T-cell (primary cell): Measurements from ENCODE around the gene RASL12. TPM values are rescaled to one million over a fixed set of nuclear protein-coding genes. Genes with fewer than 3 reads are reported as not detected.

Experiments used
- ATAC-seq, 4 experiments: fragments of 200-7000 bp in 3 of 4; fragments of 150-1000 bp in 1 of 4; cut with Tn5 transposase; replicated peaks in 1 of 4; 1 replicate in 3 of 4; 2 replicates in 1 of 4; pipeline ENCODE4 v1.10.0; 2021; ENCODE audit warnings: moderate library complexity in 3 of 4, mild to moderate bottlenecking in 2 of 4, moderate number of reproducible peaks in 1 of 4
- CTCF ChIA-PET, 2 donors: fragments of 300-600 bp; sonication (Branson Sonifier 250); formaldehyde crosslinking; loops; one replicate each; lab custom pipeline; 2022; ENCODE audit warnings: antibody characterized with exemption in 2 of 2; lab: Charles Lee
- POLR2A ChIA-PET, 2 donors: fragments of 300-600 bp; sonication (Branson Sonifier 250); formaldehyde crosslinking; loops; one replicate each; lab custom pipeline; 2022; ENCODE audit warnings: antibody characterized with exemption in 2 of 2; lab: Charles Lee
- DNase-seq, 35 experiments: peaks; one replicate each; pipeline versions ENCODE4 v3.0.0 to v3.0.0-alpha.2; 2013 to 2023
- H3K27ac ChIP-seq: one replicate; pipeline ENCODE4 v1.5.1; 2013; ENCODE audit warnings: low read length
- H3K27me3 ChIP-seq, 2 experiments: replicated peaks in 1 of 2; 1 replicate in 1 of 2; 2 replicates in 1 of 2; pipeline versions ENCODE4 v1.6.1 to v1.7.0; 2013; ENCODE audit warnings: low read length in 1 of 2, mixed read lengths in 1 of 2; ENCODE audit not compliant: control insufficient read depth in 2 of 2, insufficient read depth in 2 of 2; ENCODE audit errors: extremely low read depth in 1 of 2
- H3K36me3 ChIP-seq, 2 donors: 1 replicate in 1 of 2; 2 replicates in 1 of 2; pipeline versions ENCODE4 v1.6.1 to v1.7.0; 2013; ENCODE audit warnings: low read length in 1 of 2; ENCODE audit not compliant: control insufficient read depth in 2 of 2, insufficient read depth in 1 of 2; ENCODE audit errors: extremely low read depth in 1 of 2
- H3K4me1 ChIP-seq, 2 experiments: 1 replicate in 1 of 2; 2 replicates in 1 of 2; pipeline versions ENCODE4 v1.6.1 to v1.7.0; 2013; ENCODE audit warnings: low read length in 2 of 2, mixed read lengths in 1 of 2; ENCODE audit not compliant: insufficient read depth in 2 of 2, control insufficient read depth in 1 of 2; ENCODE audit errors: extremely low read depth in 1 of 2
- H3K4me3 ChIP-seq, 2 donors: 1 replicate in 1 of 2; 2 replicates in 1 of 2; pipeline versions ENCODE4 v1.5.1 to v1.7.0; 2013; ENCODE audit warnings: mild to moderate bottlenecking in 2 of 2, low read length in 1 of 2, moderate library complexity in 1 of 2; ENCODE audit not compliant: control insufficient read depth in 1 of 2; ENCODE audit errors: extremely low read depth in 1 of 2
- H3K9me3 ChIP-seq: 2 replicates; pipeline ENCODE4 v1.7.0; 2013
- H3K27ac Mint-ChIP-seq, 2 donors: one replicate each; pipeline ENCODE4 v1.8.0; 2020 to 2021; ENCODE audit warnings: mild to moderate bottlenecking in 2 of 2, mixed read lengths in 2 of 2
- H3K27me3 Mint-ChIP-seq, 2 donors: one replicate each; pipeline ENCODE4 v1.8.0; 2021 to 2022; ENCODE audit warnings: mixed read lengths in 2 of 2
- H3K36me3 Mint-ChIP-seq: one replicate; pipeline ENCODE4 v1.8.0; 2021; ENCODE audit warnings: mixed read lengths
- H3K4me1 Mint-ChIP-seq, 3 donors: one replicate each; pipeline ENCODE4 v1.8.0; 2020 to 2022; ENCODE audit warnings: mixed read lengths in 3 of 3, mild to moderate bottlenecking in 1 of 3
- H3K4me3 Mint-ChIP-seq, 3 donors: one replicate each; pipeline ENCODE4 v1.8.0; 2020 to 2022; ENCODE audit warnings: mild to moderate bottlenecking in 3 of 3, mixed read lengths in 3 of 3, moderate library complexity in 3 of 3
- H3K9me3 Mint-ChIP-seq, 3 donors: one replicate each; pipeline ENCODE4 v1.8.0; 2020 to 2022; ENCODE audit warnings: mixed read lengths in 3 of 3
- WGBS: methylation state at CpG from one replicate; pipeline ENCODE4 v1.1.5; 2013; ENCODE audit warnings: missing lambda C conversion rate; ENCODE audit not compliant: insufficient coverage; 5-methylcytosine and 5-hydroxymethylcytosine counted together
- total RNA-seq, 35 experiments: library from RNA in 6 of 35; stranded (reverse) in 6 of 35; fragments of 120-200 nt in 1 of 35; gene quantifications; one replicate each; pipeline versions ENCODE4 v1.2.1 to v1.2.4 and lab custom pipeline; 2013 to 2026

RASL12 gene
- total RNA-seq, 5 donors from 2014 or later (not counting 1 experiment from before 2014, with no cell fraction given), result 0.09 to 0.18 TPM; not detected in 3

GRCh38 chr15:65028921-65029735, 38.7 kb downstream of the RASL12 start, which contains the start of gene MTFMT:
Gene MTFMT, minus strand, starts transcription at chr15:65029639. Its CDS starts 26 bp downstream, at chr15:65029613.
- Mint-ChIP-seq H3K4me1 (peaks cover 22 to 28% (median 28%) of the 10 kb centered on the region in 3 donors), H3K36me3 (peaks cover 20% of the 10 kb centered on the region), H3K27me3 (peaks cover 0 to 13% of the 10 kb centered on the region in 2 donors), H3K9me3 (no peaks in the 10 kb centered on the region), H3K4me3 (peak within 1 kb of the TSS; percentile 85 to 88 (median 87)), H3K27ac (peak within 1 kb of the TSS; percentile 69 to 75)
- CTCF ChIA-PET, result no interaction called here
- ATAC-seq, result peak; percentile 96 to 98 (median 96)
- POLR2A ChIA-PET, result no interaction called here
- DNase-seq, result peak; percentile 77 to 96 (median 90)
- under 1% methylated on average over 60 of the region's 73 CpGs for WGBS
- Histone ChIP-seq H3K27me3 (peaks cover 2 to 7% of the 10 kb centered on the region in 2 experiments), H3K36me3 (peaks cover 3 to 24% of the 10 kb centered on the region in 2 donors), H3K9me3 (no peaks in the 10 kb centered on the region), H3K4me3 (peak within 1 kb of the TSS; percentile 86 to 90), H3K27ac (peak within 1 kb of the TSS; percentile 6), H3K4me1 (peaks cover 11 to 21% of the 10 kb centered on the region in 2 experiments)

DNA sequence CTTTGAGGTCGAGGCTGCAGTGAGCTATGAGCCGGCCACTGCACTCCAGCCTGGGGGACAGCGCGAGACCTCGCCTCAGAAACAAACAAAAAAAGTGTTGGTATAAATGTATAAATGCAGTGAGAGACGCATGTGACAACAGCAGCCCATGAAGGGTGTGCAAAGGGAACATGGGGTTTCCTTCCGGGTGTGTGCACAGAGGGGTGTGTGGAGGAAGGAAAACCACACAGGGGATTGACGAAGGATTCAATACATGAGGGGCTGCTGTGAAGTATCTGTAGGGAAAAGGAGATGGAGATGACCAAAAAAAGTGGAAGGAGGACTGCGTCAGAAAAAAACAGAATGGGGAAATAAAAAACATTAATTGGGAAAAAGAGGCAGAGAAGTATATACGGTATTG, 39.5 kb downstream of the RASL12 start:
- Histone ChIP-seq H3K9me3 (no peaks in the 10 kb centered on the region), H3K4me3 (peak overlapping the region; percentile 86 to 90), H3K4me1 (peaks cover 9 to 19% of the 10 kb centered on the region in 2 experiments), H3K27ac (no peak overlapping the region), H3K36me3 (peaks cover 3 to 24% of the 10 kb centered on the region in 2 donors), H3K27me3 (peaks cover 2 to 7% of the 10 kb centered on the region in 2 experiments)
- POLR2A ChIA-PET, result no interaction called here
- peak overlapping the region; percentile 69 to 75 for H3K27ac Mint-ChIP-seq
- DNase-seq (peak in 1 of 35 experiments; percentile 32), ATAC-seq (no peak)
- 28% methylated on average over 8 of the region's 10 CpGs for WGBS
- H3K4me1 Mint-ChIP-seq, result peaks cover 18 to 22% (median 21%) of the 10 kb centered on the region in 3 donors
- no peaks in the 10 kb centered on the region for H3K9me3 Mint-ChIP-seq
- peaks cover 26% of the 10 kb centered on the region for H3K36me3 Mint-ChIP-seq
- CTCF ChIA-PET, result no interaction called here
- peak overlapping the region; percentile 85 to 88 (median 87) for H3K4me3 Mint-ChIP-seq
- H3K27me3 Mint-ChIP-seq, result peaks cover 0 to 12% of the 10 kb centered on the region in 2 donors

DNA sequence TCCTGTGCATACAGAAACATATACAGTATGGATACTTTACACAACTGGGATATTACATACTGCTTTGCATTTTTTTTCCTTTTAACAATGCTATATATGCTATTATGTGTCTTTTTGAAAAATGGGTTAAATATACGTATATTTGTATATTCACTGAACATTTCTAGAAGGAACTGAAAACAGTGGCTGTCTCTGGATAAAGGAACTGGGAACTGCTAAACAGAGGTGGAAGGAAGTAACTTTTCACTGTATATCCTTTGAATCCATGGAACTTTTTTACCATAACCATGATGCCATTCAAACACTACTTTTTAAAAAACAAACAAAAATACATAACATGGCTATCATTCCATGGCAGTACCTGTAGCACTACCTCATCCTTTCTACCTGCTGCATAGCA, 40.2 kb downstream of the RASL12 start:
- no peaks in the 10 kb centered on the region for H3K9me3 ChIP-seq
- H3K4me3 ChIP-seq, result peak overlapping the region in 1 of 2 donors; percentile 90
- Mint-ChIP-seq H3K9me3 (no peaks in the 10 kb centered on the region), H3K4me3 (peak overlapping the region; percentile 85 to 88 (median 87)), H3K27me3 (peaks cover 0 to 9% of the 10 kb centered on the region in 2 donors), H3K36me3 (peaks cover 27% of the 10 kb centered on the region), H3K27ac (peak overlapping the region in 1 of 2 donors; percentile 39), H3K4me1 (peaks cover 15 to 19% (median 17%) of the 10 kb centered on the region in 3 donors)
- WGBS, result no CpG with 5 or more reads among the region's 1 CpG
- peaks cover 0 to under 1% of the 10 kb centered on the region in 2 experiments for H3K27me3 ChIP-seq
- H3K4me1 ChIP-seq, result peaks cover 9 to 14% of the 10 kb centered on the region in 2 experiments
- ChIA-PET POLR2A (interaction anchor here in 1 of 2 donors (0.6 kb wide), 1 partner anchor 1762 kb away, joined by 3 read pairs; no protein-coding TSS in a partner anchor), CTCF (interaction anchor here in 1 of 2 donors (0.7 kb wide), 1 partner anchor 1619 kb away, joined by 4 read pairs; no protein-coding TSS in a partner anchor)
- ATAC-seq (no peak), DNase-seq (no peak)
- H3K27ac ChIP-seq, result no peak overlapping the region
- H3K36me3 ChIP-seq, result peaks cover 3 to 27% of the 10 kb centered on the region in 2 donors

GRCh38 chr15:65026756-65027155, 41.0 kb downstream of the RASL12 start:
- Mint-ChIP-seq H3K4me1 (peaks cover 15 to 19% (median 17%) of the 10 kb centered on the region in 3 donors), H3K27me3 (peaks cover 0 to 3% of the 10 kb centered on the region in 2 donors), H3K4me3 (no peak overlapping the region), H3K27ac (no peak overlapping the region), H3K9me3 (no peaks in the 10 kb centered on the region), H3K36me3 (peaks cover 27% of the 10 kb centered on the region)
- no peak overlapping the region for H3K27ac ChIP-seq
- POLR2A ChIA-PET, result interaction anchor here in 1 of 2 donors (0.6 kb wide), 1 partner anchor 1761 kb away, joined by 3 read pairs; no protein-coding TSS in a partner anchor
- ATAC-seq, result no peak
- peaks cover 9 to 14% of the 10 kb centered on the region in 2 experiments for H3K4me1 ChIP-seq
- no peaks in the 10 kb centered on the region for H3K27me3 ChIP-seq
- peaks cover 3 to 27% of the 10 kb centered on the region in 2 donors for H3K36me3 ChIP-seq
- H3K9me3 ChIP-seq, result no peaks in the 10 kb centered on the region
- DNase-seq, result no peak
- no peak overlapping the region for H3K4me3 ChIP-seq
- CTCF ChIA-PET, result no interaction called here
- WGBS, result no CpG with 5 or more reads among the region's 6 CpGs

DNA sequence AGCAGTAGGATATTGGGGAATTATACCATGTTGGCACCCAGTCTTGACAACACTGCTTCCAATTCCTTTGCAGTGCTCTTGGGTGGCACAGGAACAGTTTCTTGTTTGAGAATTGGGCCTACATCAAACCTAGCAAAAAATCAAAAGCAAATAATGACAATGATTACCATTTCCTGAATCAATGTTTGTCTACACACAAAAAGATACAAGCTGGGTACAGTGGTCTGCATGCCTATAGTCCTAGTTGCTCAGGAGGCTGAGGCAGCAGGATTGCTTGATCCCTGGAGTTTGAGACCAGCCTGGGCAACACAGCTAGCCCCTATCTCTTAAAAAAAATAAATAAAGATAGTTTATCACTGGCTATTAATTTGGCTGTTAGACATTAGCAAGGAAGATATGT, 46.3 kb downstream of the RASL12 start:
- H3K9me3 Mint-ChIP-seq, result no peaks in the 10 kb centered on the region
- Histone ChIP-seq H3K4me1 (no peaks in the 10 kb centered on the region), H3K27ac (no peak overlapping the region), H3K9me3 (no peaks in the 10 kb centered on the region), H3K4me3 (no peak overlapping the region), H3K27me3 (no peaks in the 10 kb centered on the region), H3K36me3 (peaks cover 3 to 58% of the 10 kb centered on the region in 2 donors)
- peaks cover 54% of the 10 kb centered on the region for H3K36me3 Mint-ChIP-seq
- no peak overlapping the region for H3K27ac Mint-ChIP-seq
- POLR2A ChIA-PET, result no interaction called here
- no peaks in the 10 kb centered on the region for H3K27me3 Mint-ChIP-seq
- ATAC-seq (no peak), DNase-seq (no peak)
- CTCF ChIA-PET, result no interaction called here
- no peaks in the 10 kb centered on the region for H3K4me1 Mint-ChIP-seq
- no peak overlapping the region for H3K4me3 Mint-ChIP-seq

- Histone ChIP-seq H3K27me3 (no peaks in the 10 kb centered on the region), H3K27ac (no peak overlapping the region), H3K4me1 (no peaks in the 10 kb centered on the region), H3K4me3 (no peak overlapping the region), H3K36me3 (peaks cover 3 to 57% of the 10 kb centered on the region in 2 donors), H3K9me3 (no peaks in the 10 kb centered on the region)
- no CpG with 5 or more reads among the region's 1 CpG for WGBS
- CTCF ChIA-PET, result no interaction called here
- H3K9me3 Mint-ChIP-seq, result no peaks in the 10 kb centered on the region
- H3K36me3 Mint-ChIP-seq, result peaks cover 52% of the 10 kb centered on the region
- H3K4me3 Mint-ChIP-seq, result no peak overlapping the region
- no peak for DNase-seq
- H3K4me1 Mint-ChIP-seq, result no peaks in the 10 kb centered on the region
- H3K27me3 Mint-ChIP-seq, result no peaks in the 10 kb centered on the region
- ATAC-seq, result no peak
- no peak overlapping the region for H3K27ac Mint-ChIP-seq
- POLR2A ChIA-PET, result no interaction called here
Measured at GRCh38 chr15:65020419-65020818, 47.4 kb downstream of the RASL12 start.
